Measurements from ENCODE around the gene TMED7.

DNA sequence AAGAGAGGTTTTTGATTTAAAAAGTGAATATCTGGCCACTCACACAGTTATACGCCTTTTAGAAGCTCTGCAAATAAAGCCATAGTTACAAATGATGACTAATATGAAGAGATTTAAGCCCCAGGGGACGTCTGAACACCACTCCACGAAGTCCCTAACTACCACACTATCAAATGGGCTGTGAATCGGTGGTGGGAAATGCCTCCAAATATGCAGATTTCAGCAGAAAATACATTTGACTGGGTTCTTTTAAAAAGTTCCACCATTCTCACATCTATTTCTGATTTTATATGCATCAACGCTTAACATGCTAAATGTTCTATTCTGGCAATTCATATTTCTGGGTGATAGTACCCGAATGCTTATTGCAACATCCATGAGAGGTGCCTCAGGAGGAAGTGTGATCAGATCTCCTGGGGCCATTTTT is 46.1 kb downstream of the TMED7 start:
- TF ChIP-seq CTCF (IDR thresholded peaks at IDR 0.05) (no peak), POLR2A (IDR thresholded peaks at IDR 0.05) (no peak)
